Measurements from ENCODE around the gene DDX51. TPM values are rescaled to one million over a fixed set of nuclear protein-coding genes. Genes with fewer than 3 reads are reported as not detected.

DDX51 gene
- total RNA-seq, 2 experiments from 2014 or later: 58.0 to 59.3 TPM

GRCh38 chr12:132158677-132159554, 14.8 kb upstream of the DDX51 start:
- no peak for DNase-seq
- ChIA-PET POLR2A (no interaction called here), CTCF (no interaction called here)
- Histone ChIP-seq H3K4me1 (ENCODE audit: insufficient read depth, low read length) (peaks cover 26% of the 10 kb centered on the region), H3K9me3 (ENCODE audit: control insufficient read depth in 1 of 2, insufficient read depth in 1 of 2, low read length in 2 of 2) (peaks cover 0 to 27% of the 10 kb centered on the region in 2 experiments), H3K36me3 (ENCODE audit: insufficient read depth, low read length) (peaks cover 15% of the 10 kb centered on the region), H3K27ac (ENCODE audit: low read depth in 1 of 2, low read length in 2 of 2) (no peak overlapping the region), H3K4me3 (ENCODE audit: low read length) (no peak overlapping the region), H3K27me3 (ENCODE audit: control insufficient read depth in 1 of 2, insufficient read depth in 2 of 2, low read length in 2 of 2) (no peaks in the 10 kb centered on the region)
- no peak for ATAC-seq (ENCODE audit: poor library complexity)
- no peaks in the 10 kb centered on the region for H3K36me3 Mint-ChIP-seq (ENCODE audit: low read depth)
- intact Hi-C loops (cut with DNase I, micrococcal nuclease): no loop called here
- no peak for TF ChIP-seq CTCF (IDR thresholded peaks at IDR 0.05)
- H3K4me3 Mint-ChIP-seq: no peak overlapping the region
- H3K4me1 Mint-ChIP-seq (ENCODE audit: low read depth): peaks cover under 1% of the 10 kb centered on the region
- no peaks in the 10 kb centered on the region for H3K9me3 Mint-ChIP-seq
- H3K27me3 Mint-ChIP-seq: no peaks in the 10 kb centered on the region
- no peak overlapping the region for H3K27ac Mint-ChIP-seq

- Histone ChIP-seq H3K4me1 (ENCODE audit: insufficient read depth, low read length) (peaks cover 19% of the 10 kb centered on the region), H3K36me3 (ENCODE audit: insufficient read depth, low read length) (peaks cover 15% of the 10 kb centered on the region), H3K27me3 (ENCODE audit: control insufficient read depth in 1 of 2, insufficient read depth in 2 of 2, low read length in 2 of 2) (no peaks in the 10 kb centered on the region), H3K4me3 (ENCODE audit: low read length) (no peak overlapping the region), H3K27ac (ENCODE audit: low read depth in 1 of 2, low read length in 2 of 2) (no peak overlapping the region), H3K9me3 (ENCODE audit: control insufficient read depth in 1 of 2, insufficient read depth in 1 of 2, low read length in 2 of 2) (peaks cover 0 to 27% of the 10 kb centered on the region in 2 experiments)
- intact Hi-C loops (cut with DNase I, micrococcal nuclease): no loop called here
- Mint-ChIP-seq H3K27me3 (no peaks in the 10 kb centered on the region), H3K36me3 (ENCODE audit: low read depth) (no peaks in the 10 kb centered on the region), H3K4me1 (ENCODE audit: low read depth) (no peaks in the 10 kb centered on the region), H3K9me3 (no peaks in the 10 kb centered on the region), H3K27ac (no peak overlapping the region), H3K4me3 (no peak overlapping the region)
- CTCF ChIA-PET: no interaction called here
- ATAC-seq (ENCODE audit: poor library complexity) (no peak), DNase-seq (no peak)
- TF ChIP-seq CTCF (IDR thresholded peaks at IDR 0.05): no peak
- POLR2A ChIA-PET: no interaction called here
These were observed 13.8 kb upstream of the DDX51 start for GRCh38 chr12:132157733-132158409.

- Histone ChIP-seq H3K4me3 (ENCODE audit: low read length) (no peak overlapping the region), H3K36me3 (ENCODE audit: insufficient read depth, low read length) (peaks cover 24% of the 10 kb centered on the region), H3K9me3 (ENCODE audit: control insufficient read depth in 1 of 2, insufficient read depth in 1 of 2, low read length in 2 of 2) (peaks cover 0 to 22% of the 10 kb centered on the region in 2 experiments), H3K27me3 (ENCODE audit: control insufficient read depth in 1 of 2, insufficient read depth in 2 of 2, low read length in 2 of 2) (no peaks in the 10 kb centered on the region), H3K4me1 (ENCODE audit: insufficient read depth, low read length) (peaks cover 9% of the 10 kb centered on the region), H3K27ac (ENCODE audit: low read depth in 1 of 2, low read length in 2 of 2) (no peak overlapping the region)
- POLR2A ChIA-PET: no interaction called here
- CTCF ChIA-PET: no interaction called here
- no peaks in the 10 kb centered on the region for H3K4me1 Mint-ChIP-seq (ENCODE audit: low read depth)
- H3K36me3 Mint-ChIP-seq (ENCODE audit: low read depth): no peaks in the 10 kb centered on the region
- intact Hi-C loops (cut with DNase I, micrococcal nuclease): no loop called here
- H3K27me3 Mint-ChIP-seq: no peaks in the 10 kb centered on the region
- H3K4me3 Mint-ChIP-seq: no peak overlapping the region
- no peak for DNase-seq
- H3K9me3 Mint-ChIP-seq: no peaks in the 10 kb centered on the region
- H3K27ac Mint-ChIP-seq: no peak overlapping the region
- no peak for ATAC-seq (ENCODE audit: poor library complexity)
- TF ChIP-seq CTCF (IDR thresholded peaks at IDR 0.05): no peak
These were observed 12.6 kb upstream of the DDX51 start for GRCh38 chr12:132156573-132157325.
